Activated naive CD4-positive, alpha-beta T cell treated with anti-CD3 and anti-CD28 coated beads, Interleukin-2, amount 50 U/mL, for 16 hours (primary cell): ENCODE results near the gene POU4F1.

ENCODE experiments used
- DNase-seq: peaks from one replicate; pipeline ENCODE4 v3.0.0-alpha.2; 2020

Gene POU4F1

DNA sequence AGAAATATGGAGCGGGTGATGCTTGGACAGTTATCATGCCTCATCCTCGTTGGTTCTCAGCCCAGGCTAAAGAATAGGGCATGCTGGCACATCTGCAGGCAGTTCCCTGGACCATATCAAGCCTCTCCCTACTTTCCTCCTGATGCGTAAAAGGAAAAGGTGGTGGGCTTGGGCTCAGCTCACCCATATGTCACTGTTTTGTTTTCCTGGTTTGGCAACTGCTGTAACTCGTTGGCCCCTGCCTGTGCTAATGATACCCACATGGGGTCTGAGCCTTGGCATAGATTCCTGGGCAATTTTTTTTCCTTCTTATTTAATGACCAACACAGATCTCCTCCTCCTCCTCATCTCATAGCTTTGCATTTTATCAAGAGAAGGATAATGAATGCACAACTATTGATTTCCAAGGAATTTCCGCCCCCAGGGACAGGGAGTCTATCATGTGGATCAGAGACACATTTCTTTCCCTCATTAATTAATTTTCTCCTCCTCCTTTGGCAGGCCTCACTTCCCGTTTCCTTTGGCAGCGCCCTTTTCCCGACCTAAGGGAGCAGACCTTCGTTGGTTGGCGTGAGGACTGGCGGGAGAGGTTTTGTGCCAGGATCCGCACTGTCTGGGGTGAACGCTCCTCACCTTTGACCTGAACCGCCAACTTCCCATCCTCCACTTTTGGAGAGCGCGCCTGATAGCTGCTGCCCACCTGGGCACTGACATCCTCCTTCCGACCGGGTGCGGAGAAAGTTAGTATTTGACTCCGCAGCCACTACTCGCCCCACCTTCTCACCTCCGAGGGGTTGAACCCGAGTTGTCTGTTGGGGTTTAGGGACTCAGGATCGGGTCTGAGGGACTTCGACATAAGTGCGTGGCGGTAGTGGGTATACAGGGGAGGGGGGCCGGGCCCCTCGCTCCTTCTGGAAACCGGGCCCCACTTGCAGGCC is 3.4 kb upstream of the POU4F1 start:
- DNase-seq: no peak

DNA sequence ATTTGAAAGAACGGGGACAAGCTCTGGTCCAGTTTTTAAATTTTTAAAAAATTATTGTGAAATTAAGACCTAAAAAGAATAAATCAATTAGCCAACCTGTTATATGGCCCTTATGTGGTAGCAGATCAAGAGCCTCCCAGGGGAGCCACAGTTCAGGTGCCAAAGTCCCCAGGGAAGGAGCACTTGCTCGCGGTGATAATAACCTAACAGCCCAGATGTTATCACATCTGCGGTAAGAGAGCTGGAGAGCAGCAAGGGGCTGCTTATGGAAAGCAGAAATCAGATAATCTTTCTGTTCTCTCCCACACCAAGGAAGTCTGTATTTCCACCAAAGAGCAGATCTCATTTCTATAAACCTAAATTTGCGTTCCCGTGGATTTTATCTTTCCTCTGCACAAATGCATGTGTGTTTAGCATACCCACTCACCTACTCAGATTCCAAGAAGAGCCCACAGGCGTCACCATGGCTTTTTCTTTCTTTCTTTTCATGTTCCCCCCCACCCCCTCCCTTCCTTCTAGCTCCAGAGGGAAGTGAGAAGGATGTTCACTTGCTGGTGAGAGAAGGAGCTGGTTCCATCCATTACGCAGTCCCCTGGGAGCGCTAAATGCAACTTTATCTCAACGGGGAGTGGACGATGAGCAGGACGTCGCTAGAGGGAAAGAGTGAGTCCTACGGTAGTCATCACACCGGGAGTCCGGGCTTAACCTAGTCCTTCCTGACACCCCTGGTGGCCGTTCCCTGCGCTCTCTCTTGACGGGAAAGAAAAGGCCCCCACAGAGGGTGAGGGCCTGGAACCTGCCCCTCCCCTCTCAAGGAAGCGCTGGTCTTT is 1.6 kb upstream of the POU4F1 start:
- DNase-seq: no peak

DNA sequence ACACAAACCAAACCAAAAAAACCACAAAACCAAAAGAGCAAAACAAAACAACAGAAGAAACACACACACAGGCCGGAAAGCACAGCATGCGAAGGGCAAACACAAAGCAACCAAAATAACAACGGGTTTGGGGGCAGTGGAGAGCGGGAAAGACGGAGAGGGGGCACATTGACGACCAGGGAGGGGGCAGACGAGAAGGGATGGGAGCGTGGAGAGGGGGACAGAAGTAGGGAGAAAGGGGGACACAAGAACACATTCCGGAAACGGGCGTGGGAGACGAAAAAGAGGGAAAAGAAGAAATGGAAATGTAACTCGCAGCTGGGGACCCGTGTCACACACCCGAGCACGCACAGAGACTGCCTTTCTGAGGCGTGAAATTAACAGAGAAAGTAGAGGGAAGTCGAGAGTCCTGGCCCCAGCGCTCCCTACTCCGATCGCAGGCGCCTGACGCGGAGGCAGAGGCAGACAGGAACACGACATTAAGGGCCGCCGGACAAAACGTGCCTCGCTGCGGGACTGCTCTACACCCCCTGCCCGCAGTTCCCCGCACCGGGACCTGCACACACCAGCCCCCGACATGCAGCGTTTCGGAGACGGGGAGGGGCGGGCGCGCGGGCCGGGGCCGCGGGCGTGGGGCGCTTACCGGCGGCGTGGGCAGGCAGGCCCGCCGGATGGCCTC is 652 bp downstream of the POU4F1 start:
- DNase-seq: no peak

DNA sequence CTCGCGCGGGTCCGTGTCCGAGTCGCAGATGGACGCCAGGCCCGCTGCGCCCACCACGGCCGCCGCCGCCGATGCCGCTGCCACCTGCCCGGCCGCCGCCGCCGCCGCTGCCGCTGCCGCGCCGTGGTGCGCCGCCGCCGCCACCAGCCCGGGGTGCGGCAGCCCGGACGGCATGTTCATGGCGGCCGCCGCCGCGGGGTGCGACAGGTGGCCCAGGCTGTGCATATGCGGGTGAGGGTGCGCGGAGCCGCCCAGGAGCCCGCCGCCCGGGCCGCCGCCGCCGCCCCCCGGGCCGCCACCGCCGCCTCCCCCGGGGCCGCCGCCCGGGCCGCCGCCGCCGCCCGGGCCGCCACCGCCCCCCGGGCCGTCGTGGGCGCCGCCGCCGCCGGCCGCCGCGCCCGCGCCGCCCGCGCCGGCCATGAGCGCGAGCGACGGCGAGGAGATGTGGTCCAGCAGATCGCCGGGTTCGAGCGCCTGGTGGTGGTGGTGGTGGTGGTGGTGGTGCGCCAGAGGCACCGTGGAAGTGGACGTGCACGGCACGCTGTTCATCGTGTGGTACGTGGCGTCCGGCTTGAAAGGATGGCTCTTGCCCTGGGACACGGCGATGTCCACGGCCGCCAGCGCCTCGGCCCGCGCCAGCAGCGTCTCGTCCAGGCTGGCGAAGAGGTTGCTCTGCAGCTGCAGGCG is 1.3 kb downstream of the POU4F1 start:
- no peak for DNase-seq

DNA sequence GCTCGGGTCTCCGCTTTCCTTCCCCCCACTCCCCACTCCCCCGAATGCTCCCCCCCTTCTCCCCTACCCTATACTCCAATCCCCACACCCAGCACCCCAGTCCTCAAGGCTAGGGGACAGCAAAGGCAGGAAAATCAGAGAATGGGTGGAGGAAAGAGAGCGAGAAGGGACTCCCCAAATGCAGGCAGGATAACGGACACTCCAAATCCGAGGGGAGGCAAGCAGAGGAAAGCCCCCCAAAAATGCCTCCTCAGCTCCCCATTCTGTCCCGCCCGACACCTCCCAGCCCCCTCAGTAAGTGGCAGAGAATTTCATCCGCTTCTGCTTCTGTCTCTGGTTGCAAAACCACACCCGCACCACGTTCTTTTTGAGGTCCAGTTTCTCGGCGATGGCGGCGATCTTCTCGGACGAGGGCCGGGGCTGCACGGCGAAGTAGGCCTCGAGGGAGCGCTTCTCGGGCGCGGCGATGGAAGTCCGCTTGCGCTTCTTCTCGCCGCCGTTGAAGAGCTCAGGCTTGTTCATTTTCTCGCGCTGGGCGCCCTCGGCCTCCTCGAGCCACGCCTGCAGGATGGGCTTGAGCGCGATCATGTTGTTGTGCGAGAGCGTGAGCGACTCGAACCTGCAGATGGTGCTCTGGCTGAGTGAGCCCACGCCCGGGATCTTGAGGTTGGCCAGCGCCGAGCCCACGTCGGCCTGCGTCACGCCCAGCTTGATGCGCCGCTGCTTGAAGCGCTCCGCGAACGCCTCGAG is 2.1 kb downstream of the POU4F1 start:
- DNase-seq: no peak

DNA sequence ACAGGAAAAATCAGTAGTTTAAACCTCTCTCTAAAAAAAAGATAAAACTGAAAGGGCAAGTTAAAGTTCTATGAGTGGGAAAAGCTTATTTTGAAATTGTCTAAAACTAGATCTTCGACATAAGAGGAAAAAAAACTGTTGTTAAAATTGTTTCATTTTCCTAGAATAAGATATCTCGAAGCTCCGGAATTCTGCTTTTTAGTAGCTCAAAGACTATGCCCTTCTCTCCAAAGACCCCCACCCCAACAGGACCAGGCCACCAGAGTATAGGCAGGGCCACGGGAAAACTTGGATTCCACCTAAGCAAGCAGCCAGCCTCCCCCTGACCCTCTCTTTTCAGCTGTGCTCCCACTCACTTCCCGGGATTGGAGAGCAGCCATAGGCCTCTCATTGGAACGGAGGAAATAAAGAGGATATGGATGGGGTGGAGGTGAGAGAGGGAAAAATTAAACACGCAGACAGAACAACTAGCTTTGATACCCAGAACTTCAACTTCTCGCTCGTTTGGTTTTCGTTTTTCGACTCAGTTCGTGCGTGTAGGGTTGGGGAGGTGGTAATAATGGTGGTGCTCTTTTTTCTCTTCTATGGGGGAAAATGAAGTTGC is 3.0 kb downstream of the POU4F1 start:
- DNase-seq: no peak

DNA sequence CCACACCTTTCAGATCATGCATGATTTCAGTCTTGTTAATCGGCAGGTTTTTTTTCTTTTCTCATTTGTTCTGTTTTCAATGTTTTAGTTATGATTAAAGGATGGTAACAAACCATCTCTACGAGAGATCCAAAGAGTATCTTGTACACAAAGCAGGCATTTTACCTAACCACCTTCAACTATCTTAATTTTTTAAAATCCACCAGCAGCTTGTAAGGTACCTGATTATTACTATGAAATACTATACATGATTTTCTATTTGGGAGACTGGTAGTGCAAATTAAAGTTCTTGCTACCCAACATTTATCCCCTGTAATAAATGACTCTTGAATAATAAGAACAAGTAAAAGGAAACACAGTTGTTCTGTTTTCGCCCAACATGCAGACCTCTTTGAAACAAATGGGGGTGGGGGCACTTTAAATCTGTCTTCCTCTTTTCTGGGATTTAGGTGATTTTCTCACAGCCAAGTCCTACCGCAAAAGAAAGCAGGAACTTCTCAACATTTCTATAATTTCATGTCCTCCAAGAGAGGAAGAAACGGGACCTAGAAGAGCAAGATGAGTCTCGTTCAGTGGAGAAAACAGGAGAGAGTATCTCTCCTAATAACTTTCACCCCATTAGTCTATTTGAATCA is 3.6 kb downstream of the POU4F1 start:
- no peak for DNase-seq

DNA sequence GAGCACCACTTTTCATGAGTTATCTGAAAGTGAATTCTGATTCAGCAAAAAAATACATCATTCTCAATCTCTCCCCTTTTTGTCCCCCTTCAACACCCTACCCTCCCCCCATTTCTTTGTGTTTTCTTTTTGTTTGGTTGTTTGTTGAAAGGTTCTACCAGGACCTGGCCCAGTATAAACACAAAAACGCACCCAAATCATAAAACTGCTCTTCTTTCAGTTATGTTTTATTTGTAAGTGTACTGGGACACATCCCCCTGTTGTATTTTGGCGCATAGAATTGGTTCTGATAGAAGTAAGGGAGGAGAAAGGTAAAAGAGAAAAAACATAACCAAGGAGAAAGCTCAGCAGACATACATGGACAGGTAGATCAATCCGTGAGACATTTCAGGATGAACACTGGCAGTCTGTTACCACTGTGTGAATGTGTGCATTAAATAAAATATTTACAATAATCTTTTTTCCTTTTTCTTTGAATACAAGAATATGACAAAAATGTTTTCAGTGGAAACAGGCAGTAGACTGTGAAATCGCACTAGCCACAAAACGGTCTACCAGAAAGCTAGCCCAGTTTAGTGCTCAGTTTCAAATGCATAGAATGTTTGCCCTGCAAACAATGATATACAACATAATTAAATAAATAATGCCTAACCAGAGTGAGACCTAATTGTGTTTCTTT is 4.2 kb downstream of the POU4F1 start:
- DNase-seq: no peak

DNA sequence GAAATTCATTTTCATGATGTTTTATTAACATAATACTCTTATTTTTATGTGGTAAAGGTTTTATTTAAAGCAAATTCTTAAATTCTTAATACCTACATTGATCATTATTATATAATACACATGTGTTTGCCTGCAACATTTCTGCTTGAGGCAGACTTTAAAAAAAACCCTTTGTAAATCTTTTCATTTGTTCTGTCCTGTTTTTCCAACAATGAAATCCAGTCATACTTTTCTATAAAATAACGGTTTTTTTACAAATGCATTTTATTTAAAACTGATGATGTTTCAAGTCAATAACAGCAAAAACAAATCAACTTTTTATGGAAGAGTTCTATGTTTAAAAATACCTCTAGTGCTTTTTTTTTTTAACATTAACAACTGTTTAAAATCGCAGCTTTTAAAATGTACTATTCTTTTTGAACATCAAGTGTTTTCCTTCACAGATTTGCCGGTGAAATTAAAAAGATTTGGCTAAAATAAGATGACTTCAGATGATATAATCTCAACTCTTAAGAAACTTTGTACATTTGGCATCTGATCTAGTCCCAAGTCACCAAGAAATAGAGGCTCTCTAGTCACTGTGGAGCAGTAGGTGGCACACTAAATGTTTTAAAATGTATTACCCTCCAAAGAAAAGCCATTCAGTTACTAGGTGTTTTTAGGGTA is 5.1 kb downstream of the POU4F1 start:
- no peak for DNase-seq

DNA sequence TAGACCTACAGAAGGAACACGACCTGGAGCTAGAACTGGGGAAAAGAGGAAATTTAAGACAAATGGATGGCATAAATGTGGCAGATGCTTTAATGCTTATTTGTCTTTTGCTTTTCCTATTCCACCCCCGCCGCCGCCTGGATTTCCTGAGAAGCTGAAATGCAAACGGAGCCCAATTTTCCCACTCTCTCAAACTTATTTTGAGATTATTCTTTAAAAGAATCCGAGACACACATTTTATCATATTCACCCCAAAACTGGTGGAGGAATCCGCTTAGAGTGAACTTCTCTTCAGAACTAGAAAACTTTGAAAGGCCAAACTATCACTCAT is 5.8 kb downstream of the POU4F1 start:
- no peak for DNase-seq

DNA sequence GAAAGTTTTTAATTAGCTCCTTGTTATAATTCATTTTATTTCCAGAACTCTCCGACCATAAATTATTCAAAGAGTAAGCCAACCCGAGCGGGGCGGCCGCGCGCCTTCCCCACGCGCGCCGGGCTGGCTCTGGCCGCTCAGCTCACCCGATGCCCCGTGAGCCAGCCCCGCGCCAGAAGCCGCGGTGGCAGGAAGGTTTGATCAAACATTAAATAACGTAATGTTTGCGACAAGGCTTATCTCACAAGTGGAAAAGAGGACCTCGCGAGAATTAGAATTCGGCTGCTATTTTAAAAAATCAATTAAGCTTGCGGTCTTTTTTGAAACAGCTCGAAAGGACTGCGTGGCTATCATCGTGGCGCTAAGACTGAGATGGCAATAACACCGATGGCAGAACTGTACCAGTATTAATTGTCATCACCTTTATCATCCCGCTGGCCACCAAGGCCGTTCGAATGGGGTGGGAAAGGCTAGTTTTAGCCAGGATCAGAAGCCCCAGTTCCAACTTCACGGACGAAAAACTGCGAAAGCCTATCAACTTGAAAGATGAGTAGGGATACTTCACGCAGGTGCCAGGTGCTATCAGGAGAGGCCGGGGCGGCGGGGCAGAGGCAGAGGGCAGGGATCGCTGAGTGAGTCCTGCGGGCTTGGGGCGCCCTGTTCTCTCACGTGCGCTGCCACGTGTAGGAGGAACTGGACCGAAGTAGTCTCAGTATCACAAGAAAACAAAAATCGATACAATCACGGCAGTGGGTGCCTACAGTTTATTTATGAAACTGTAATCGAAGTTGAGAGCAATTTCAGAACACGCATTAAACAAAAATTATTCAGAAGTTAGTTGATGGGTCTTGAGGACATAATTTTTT is 6.4 kb downstream of the POU4F1 start:
- no peak for DNase-seq

DNA sequence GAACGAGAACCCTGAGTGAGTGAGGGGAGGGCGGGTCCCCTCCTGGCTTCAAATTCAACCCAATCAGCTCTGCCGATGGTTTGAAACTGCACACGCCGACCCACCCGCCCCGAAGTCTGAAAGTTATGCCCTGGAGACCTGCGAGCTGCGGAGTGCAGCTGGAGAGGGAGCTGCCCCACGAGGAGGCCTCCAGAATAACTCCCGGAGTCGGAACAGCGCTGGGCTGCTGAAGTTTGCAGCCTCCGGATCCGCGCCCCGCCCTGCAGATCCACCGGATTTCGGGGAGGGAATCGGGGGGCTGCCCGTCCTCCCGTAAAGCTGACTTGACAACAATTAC is 7.0 kb downstream of the POU4F1 start:
- no peak for DNase-seq

DNA sequence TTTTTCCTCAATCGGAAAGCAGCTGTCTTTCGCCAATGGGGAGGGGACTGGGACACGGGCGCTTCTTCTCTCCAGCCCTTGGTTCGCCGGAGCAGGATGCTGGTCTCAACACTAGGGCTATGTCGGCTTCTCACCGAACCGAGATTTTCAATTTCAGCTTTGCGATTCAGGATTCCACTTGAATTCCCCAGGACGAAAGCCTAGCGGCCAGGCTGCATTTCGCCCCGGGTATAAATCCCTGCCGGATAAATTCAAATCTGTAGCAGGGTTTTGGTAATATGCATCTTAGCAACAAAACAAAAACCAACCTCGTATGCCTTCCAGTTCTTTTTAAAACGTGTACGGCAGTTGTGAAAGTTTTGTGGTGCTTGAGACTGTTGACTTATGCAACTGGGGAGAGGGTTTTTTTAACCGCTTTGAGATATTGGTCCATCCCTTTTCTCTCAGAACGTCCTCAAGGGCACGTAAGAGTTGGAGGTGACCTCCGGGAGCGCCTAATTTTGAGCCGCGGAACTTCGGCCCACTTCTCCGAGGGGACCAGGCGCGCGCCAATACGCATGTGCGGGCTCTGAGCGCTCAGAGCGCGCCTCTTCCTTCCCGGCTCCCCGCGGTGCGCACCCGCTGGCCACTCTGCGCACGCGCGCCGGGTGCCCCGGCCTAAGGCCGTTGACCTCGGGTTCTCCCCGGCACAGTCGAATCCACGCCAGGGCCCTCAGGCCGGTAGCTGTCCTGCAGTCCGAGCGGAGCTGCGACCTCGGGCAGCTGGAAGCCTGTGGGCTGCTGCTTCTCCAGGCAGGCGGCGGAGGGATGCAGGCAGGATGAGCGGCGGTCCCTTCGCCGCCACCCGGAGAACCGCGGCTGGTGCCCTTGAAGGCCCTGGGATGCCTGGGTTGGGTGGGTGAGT is 7.6 kb downstream of the POU4F1 start:
- no peak for DNase-seq

DNA sequence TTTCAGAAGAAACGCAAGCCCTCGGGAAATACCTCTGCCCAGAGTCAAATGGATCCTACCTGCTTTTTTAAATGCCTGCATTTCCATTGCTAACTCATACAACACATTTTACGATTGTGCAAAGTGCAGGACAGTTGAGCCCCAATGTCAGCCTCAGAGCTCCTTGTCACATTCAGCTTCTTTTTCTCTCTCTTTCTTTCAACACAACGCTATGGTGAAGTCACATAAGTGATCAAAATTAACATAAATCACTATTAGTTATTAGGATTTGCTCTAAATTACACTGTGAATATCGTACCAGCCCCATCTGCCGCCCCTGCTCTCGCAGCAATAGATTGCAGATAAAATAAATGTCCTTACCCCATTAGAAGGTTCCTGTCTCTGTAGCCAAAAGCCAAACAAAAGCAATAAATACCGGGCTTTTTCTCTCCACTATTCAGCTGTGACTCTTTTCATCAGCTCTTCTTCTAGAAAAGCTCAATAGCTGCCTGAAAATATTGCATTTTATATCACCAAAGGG is 8.8 kb downstream of the POU4F1 start:
- DNase-seq: no peak

DNA sequence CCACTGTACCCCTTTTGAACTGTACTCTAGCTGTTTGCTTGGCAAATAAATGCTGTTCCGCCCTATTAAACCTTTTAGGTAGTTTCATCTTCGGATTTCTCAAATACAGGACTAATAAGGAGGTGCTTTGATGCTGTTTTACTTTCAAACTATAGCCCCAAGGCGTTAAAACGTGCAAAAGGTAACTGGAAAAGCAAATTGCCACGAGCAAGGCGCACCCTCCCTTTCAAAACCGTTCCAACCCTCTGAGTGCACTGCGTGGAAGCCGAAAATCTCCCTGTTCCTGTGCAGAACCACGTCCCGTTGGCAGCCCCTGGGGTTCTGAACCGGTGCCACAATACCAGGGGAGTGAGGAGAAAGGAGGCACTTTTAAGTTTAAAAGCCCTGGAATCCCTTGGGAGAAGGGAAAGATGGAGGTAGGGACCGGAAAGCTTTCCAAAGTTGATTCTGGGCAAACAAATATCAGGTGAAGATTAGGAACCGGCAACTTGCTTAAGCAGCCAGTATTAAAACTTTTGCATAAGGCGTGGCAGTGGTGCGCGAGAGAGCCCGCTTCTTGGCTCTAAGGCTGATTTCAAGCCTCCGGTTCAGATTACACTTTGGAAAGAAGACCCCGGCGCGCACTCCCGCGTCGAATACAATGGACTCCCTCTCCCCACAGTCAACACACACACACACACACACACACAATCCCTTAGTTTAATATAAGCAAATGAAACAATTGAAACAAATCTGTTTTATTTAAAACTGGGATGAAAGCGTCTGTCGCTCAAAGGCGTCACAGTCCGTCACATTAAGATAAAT is 9.5 kb downstream of the POU4F1 start:
- no peak for DNase-seq

DNA sequence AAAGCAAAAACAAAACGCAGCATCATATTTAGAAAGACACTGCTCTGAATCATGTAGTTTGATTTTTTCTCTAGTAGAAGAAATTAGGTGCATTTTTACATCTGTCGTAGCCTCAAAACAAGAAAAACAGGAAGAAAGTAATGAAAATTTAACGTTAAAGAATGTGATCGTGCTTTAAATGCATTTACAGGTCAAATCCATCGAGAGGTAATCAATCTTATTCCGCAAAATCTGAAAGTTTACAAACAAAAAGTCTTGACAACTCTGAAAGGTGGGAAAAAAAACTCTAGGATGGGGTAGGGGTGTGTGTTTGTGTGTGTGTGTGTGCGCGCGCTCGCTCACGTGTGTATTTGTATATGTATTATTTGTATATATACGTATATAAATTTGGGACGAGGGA is 10.2 kb downstream of the POU4F1 start:
- DNase-seq: no peak

DNA sequence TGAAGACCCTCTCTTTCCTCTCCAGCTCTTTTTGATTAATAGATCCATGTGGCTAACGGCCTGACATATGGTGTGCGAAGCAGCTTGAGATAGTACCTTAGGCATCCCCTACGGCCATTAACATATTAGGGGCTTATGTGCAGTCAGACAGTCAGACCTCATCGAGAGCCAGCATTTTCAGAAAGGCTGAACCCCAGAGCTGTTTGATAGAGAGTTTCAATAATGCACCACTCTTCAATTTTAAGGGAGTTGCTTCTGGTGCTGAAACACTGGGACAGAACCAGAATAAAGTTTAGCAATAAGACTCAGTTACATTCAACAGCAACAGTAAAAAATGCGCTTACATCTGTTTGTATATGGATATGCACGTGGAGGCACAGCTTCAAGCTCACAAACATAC is 10.8 kb downstream of the POU4F1 start:
- no peak for DNase-seq
